Hematopoietic multipotent progenitor cell (in vitro differentiated cells): ENCODE data around the gene GALNT9. TPM values are rescaled to one million over a fixed set of nuclear protein-coding genes. Genes with fewer than 3 reads are reported as not detected.
A peak's percentile ranks its signal among the peaks of the same experiment; 100 is the strongest.

Source experiments
- DNase-seq, 3 donors: peaks; one replicate each; pipeline ENCODE4 v3.0.0-alpha.2; 2011 to 2015; ENCODE audit warnings: low read depth in 2 of 3, low spot score in 2 of 3
- total RNA-seq: library from RNA; depleted of rRNA; stranded (reverse); fragments of >200 nt; gene quantifications from one replicate; pipeline ENCODE4 v1.2.3, GENCODE V29; 2012

The GALNT9 gene
- total RNA-seq, 1 donor, result not detected

DNA sequence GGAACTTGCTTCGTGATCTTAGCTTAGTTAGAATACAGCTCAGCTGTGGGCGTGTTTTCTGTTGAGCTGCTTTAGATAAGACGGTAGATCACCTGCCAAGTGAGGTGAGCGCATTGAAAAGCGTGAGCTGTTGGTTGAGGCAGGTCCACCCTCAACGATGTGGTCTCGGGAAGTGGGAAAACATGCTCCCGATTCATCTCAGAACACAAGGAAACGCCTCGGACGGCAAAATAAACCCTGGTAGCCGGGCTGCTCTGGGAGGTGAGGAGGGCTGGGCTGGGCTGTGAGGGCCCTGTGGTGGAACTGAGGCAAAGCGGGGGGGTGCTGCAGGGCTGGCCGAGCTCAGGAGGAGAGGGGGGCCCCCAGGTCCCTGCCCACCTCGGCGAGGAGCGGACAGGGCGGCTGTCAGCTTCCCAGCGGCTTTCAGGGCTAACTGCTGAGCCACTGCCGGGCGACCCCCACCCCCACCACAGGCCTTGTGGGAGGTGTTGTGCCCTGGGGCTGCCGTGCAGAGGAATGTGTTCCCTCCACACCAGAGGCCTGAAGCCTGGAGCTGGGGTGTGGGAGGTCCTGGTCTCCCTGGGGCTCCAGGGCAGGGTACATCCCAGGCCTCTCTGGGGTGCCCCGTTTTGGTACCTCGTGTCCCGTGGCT, 154.4 kb downstream of the GALNT9 start:
- DNase-seq, result no peak

DNA sequence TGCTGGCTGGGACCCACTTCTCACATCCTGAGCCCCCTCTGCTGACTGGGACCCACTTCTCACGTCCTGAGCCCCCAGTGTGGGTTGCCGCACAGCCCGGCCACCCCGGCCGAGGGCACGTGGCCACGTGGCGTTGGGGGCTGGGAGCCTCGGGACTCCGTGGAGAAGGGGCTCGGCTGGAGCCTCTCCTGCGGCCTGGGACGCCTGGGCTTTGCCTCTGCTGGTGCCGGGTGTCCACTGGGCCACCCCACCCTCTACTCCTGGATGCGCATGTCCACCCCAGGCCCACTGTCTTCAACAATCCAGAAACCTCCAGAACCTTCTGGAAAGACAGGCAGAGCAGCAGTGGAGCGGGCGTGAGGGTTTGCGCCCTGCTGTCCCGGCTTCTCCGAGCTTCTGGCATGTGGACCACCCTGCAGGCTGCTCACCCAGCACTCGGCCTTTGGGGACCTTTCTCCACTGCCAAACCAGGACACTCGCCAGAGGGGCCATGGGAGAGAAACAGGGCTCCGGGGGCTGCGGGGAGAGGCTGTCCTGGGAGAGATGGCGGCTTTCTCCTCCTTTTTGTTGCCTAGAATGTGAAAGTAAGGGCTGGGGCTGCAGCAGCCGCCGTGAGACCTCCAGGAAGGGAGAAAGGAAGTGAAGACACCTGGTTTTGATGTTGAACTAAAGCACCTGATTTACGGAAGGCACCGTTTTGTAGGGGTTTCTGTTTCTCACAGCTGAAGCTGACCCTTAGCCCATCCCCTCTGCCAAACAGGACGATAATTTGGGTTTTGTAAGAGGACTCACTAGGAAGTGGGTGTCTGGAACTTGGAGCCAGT, 155.2 kb downstream of the GALNT9 start:
- no peak for DNase-seq

DNA sequence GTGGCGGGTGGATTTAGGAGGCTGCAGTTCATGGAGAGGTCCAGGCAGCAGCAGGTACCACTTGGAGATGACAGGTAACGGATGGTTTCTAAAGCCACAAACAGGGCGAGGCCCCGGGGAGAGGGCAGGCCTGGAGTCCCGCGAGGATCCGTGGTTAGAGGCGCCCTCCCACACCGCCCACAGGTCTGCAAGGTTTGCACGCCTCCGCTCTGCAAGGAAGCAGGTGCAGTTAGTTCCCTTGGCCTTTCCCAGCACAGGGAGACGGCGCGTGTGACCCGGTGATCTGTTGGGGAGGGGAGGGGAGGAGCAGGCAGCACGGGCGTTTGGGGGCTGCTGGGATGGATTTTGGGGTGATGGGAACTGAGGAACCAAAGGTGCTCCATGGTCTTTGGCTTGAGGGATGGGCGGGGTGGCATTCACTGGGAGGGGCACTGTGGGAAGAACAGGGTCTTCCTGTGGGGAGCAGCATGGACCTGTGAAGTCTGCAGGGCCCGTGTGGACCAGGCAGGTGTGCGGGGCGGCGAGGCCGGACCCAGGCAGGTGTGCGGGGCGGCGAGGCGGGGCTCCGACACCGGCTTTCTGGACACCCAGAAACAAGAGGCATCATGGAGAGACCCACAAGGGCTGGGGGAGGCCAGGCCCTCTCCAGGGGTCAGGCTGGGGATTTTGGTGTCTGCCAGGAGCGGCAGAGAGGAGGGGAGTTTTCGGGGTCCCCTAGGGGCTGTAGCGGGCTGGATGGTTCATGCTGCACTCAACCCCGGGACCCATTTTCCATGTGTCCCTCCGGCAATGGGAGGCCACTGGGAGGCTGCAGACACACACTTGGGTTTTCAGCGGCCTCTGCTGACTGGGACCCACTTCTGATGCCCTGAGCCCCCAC, 156.0 kb downstream of the GALNT9 start:
- DNase-seq, result peak in 2 of 3 donors; percentile 49 to 51

DNA sequence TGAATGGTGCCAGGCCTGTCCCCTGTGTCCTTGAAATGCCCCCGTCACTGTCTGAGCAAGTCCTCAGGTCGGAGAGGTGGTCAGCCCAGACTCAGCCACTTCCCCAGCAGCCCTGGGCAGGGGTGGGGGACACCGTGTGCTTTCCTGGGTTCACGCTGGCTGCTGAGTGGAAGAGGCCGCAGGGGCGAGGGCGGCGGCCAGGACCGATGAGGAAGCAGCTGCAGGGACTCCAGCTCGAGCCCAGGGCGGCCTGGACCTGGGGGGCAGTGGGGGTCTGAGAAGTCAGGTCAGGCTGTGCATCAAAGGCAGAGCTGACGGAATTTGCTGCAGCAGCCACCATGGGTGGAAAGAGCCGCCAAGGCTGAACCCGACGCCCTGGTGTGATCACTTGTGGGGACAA, 156.8 kb downstream of the GALNT9 start:
- no peak for DNase-seq

DNA sequence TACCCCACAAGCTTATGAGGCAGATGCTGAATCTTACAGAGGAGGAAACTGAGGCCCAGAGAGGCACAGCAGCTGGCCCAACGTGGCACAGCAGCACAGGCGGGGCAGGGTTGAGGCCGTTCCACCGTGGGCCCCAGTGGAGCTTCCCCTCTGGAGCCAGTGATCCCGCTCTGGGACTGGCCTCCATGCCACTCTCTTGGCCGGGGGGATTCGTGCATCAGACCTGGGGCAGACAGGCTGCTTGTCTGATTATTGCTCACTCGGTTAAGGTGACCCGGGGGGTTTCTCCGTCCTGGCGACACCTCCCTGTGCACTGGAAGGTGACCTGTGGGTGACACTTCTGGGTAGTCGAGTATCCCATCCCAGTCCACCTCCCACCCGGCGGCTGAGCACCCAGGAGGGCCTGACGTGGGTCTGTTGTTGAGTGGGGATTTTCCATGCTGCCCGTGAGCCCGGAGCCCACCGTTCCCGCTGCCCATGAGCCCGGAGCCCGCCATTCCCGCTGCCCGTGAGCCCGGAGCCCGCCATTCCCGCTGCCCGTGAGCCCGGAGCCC, 157.3 kb downstream of the GALNT9 start:
- no peak for DNase-seq

DNA sequence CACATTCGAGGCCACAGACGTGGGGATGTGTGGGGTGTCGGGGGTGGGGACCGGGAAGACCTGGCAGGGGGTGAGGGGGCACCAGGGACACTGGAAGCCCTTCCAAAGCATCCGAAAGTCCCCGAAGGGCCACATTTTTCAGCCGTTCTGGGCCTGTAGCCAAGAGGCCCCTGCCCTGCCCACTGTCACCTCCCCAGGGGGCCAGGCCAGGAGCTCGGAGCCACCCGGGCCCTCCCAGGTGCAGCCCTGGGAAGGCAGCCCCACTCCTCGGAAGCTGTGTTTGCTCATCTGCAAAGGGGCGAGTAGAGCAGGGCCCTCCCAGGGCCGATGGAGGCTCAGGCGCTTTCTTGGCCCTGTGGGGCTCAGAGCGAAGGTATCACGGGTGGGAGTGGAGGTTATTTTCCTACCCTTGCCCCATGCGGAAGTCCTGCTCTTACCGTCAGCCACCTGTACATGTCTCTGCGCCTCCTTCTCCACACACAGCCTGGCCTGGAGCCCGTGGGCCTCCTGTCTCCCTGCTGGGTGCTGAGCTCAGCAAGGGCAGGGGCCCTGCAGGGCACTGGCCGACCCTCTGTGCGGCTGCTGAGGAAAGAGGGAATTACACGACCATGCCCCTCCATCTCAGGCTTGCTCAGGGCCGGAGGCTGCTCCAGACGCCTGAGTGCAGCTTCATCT, 158.0 kb downstream of the GALNT9 start:
- no peak for DNase-seq

DNA sequence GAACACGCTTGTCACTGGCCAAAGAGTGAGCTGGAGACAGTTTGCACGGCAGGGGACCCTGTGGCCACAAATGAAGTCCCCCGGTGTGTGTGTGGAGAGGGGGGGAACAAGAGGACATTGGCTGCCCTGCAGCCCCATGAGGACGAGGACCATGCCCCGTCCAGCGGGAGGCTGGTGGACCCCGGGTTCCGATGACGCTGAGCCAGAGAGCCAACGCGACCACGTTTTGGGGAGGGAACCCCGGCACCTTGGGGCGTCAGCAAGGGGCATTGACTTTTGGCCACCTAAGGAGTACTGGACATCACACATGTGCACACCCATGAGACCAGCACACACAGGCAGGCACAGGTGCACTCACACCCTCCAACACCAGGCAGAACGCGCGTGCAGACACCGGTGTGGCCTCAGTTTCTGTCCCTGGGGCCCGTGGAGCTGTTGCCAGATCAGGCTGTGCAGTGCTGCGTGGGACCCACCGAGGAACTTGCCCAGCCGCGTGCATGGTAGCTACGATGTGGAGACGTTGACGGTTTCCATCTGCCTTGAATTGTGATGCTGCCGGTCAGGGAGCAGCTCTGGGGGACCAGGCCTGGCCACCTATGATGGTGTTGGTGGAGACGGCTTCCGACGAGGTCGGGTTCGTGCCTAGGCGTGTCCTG, 158.6 kb downstream of the GALNT9 start:
- no peak for DNase-seq

DNA sequence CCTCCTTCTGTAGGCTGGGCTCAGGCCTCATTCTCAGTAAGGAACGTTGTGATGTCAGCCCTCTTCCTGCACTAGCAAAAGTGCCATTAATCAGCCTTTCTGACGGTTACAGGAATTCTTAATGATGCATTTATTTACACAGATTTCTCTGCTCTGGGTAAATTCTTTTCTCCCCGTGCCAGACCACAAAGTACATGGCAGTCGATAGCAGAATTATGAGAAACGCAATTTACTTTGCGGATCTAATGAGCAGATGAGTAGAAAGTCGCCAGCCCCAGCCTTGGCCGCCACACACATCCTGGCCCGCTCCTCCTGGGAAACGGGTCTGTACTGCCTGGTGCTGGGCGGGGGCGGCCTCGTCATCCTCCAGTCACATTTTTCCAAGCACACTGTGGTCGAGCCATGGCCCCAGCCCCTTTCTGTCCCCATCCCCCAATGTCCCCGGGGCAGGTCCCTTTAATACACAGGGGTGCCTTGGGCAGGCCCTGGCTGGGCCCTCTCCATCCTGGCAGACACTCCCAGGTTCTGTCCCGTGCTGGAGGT, 159.2 kb downstream of the GALNT9 start:
- peak in 1 of 3 donors; percentile 54 for DNase-seq

DNA sequence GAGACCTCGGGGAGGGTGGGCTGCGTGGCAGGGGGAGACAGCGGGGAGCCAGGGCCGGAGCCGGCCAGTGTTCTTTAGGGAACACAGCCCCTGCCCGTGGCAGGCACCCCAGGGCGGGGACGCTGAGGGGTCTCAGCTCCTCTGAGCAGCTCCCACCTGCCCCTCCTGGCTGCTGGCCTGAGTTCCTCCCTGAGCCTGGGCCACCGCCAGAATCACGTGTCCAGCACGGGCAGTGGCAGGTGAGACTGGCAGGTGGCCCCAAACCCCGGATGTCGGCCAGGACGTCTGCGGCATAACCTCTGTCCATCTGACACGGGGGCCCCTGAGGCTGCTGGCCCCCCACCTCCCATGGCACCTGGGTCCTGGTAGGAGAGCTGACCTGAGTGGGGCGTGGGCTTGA, 160.0 kb downstream of the GALNT9 start:
- no peak for DNase-seq

DNA sequence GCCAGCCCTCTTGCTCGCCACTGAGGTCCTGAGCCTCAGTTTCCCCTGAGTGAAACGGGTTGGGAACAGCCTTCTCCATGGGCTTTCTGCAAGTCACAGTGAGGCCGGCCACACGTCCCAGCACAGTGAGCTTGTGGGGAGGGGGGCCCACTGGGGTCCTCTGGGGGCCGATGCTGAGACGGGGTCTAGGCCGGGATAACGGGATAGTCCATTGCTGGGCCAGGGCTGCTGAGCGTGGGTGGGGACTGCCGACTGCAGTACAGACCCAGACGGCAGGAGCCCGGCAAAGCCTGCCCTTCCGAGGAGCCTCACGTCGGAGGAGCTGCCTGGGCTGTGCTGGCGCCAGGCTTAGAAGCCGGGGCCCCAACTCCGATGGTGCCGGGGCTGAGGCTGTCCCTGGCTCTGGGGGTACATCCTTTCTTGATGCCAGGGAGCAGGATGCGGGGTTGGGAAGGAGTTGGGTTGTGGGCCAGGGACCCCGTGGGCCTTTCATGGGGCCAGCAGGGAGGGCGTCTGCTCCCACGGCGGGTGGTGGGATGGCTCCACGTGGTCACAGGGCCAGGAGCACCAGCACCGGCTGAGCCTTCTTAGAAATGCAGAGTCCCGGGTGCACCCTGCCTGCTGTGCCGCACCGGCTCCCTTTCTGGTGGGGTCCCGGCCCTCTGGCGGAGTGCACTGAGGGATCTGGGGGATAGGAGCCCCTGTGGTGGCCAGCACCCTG, 160.9 kb downstream of the GALNT9 start:
- no peak for DNase-seq

DNA sequence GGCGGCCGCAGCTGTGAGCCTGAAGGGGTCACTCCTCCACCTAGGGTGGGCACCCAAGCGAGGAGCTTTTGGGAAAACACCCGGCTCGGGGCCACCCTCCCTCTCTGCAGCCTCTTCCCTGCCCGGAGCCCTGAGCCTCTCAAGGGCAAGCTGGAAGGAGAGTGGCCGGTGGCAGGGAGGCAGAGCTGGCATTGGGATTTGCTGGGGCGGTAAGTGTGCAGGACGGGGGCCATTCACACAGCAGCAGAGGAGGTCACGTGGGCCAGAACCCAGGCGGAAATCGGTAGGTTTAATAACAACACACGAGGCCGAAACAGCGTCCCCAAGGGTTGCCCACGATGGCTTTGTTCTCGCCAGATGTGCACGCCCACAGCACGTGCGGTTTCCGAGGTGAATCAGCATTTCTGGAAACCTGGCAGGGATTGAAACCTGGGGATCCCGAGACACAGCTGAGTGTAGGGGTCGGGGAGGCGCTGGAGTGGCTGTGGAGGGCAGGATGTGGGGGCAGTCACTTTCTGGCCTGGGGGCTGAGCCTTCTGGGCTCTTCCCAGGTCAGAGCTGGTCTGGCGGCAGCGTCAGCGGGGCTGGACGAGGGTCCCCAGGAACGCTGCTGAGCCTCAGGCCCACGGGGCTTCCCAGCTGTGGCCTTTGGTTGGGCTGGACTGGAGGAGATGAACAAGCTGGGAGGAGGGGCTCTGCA, 161.6 kb downstream of the GALNT9 start:
- DNase-seq, result peak in 1 of 3 donors; percentile 38

DNA sequence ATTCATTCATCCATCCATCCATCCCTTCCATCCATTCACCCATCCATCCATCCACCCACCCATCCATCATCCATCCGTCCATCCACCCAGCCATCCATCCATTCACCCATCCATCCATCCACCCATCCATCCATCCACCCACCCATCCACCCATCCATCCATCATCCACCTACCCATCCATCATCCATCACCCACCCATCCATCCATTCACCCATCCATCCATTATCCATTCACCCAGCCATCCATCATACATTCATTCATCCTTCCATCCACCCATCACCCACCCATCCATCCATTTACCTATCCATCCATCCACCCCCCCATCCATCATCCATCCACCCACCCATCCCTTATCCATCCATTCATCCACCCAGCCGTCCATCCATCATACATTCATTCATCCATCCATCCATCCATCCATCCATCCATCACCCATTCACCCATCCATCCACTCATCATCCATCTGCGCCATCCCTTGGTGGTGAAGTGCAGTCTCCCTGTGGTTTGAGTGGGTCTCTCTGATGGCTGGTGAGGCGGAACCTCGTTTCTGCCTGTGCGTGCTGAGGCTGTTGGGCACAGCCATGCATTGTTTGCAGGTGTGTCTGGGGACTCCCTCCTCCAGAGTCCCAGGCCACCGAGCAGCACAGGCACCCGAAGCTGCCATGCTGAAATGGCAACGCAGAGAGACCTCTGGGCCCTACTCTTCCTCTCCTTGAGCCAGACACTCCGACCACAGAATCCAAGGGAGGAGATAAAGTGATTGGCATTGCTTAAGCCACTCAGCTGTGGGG, 162.4 kb downstream of the GALNT9 start:
- no peak for DNase-seq

DNA sequence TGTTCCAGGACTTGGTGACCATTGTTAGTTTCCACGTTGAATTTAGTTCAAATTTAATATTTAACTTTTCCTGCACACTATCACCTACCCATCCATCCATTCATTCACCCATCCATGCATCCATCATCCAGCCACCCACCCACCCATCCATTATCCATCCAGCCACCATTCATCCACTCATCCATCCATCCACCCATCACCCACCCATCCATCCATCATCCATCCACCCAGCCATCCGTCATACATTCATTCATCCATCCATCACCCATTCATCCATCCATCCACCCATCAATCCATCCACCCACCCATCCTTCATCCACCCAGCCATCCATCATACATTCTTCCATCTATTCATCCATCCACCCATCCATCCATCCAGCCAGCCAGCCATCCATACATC, 163.3 kb downstream of the GALNT9 start:
- no peak for DNase-seq

DNA sequence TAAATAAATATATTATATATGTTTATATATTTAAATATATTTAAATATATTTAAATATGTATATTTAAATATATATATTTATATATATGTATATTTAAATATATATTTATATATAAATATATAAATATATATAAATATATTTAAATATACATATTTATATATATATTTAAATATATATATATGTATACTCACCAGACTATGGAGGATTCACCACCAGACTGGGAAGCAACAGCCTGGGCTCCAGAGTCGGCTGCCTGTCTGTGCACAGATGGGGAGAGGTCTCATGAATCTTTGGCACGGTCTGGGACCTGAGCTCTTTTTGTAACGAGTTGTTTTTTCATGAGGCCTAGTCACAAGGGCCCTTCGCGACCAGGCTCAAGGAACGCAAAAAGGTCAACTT, 163.8 kb downstream of the GALNT9 start:
- DNase-seq, result no peak

DNA sequence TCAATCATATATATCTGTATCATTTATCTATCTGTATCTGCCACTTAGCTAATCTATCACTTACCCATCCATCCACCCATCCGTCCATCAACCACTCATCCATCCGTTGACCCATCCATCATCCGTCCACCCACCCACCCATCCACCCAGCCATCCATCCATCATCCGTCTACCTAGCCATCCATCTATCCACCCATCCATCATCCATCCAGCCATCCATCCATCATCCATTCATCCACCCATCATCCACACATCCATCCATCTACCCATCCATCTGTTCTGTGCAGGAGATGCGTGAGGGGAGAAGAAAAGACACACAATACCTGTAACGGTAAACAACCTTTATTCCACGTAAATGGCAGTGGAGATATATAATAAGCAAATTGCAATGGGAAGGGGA, 165.0 kb downstream of the GALNT9 start:
- no peak for DNase-seq

DNA sequence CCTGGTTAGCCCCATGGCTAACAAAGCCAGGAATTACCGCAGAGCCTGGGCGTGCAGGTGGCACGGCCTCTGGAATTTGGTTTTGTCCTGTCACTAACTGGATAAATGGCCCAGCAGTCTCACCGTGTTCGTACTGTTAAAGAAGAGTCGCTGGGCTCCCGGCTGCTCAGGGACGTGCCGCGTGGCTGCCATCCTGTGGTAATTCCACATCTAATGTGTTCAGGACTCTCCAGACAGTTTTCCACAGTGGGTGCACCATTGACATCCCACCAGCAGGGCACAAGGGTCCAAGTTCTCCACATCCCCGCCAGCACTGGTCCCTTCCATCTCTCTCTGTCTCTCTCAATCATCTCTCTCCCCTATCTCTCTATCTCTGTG, 165.5 kb downstream of the GALNT9 start:
- DNase-seq, result no peak

DNA sequence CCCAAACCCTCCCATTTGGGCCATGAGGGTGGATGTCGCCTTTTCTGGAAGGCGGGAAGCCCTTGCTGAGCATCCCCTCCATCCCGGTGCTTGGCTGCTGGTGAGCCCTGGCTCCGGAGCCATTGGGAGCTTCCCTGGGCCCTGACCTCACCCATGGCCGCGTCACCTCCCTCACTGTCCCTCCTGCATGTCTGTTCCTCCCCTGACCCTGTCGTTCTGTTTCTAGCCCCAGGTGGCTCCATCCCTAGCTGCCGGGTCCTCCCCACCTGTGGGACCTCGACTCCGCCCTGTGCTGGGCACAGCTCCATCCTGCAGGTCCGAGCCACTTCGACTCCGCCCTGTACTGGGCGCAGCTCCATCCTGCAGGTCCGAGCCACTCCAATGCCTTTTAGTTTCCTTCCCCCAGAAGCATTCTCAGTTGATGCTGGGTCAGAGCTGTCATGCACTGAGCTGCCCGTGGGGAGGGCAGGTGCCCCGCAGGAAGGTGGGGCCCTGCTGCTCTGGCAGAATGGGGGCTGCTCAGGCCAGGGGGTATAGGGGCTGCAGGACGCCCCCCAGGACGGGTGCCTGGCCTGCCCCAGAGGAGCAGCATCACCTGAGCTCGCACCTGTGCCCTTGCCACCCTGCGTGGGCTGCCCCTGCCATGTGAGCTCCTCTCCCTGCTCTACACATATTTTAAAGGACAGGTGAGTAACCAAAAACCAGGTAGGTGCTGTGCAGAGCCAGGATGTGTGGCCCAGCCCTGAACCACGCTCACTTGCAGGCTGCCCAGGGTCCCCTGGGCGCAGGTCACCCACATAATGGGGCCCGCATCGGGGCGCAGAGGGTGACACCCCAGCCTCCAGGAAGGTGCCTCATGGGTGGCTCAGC, 166.1 kb downstream of the GALNT9 start:
- no peak for DNase-seq
